Ishikawa (cell line): Measurements from ENCODE around the gene PIWIL1.

Experiments used
- CEBPB ChIP-seq: IDR thresholded peaks from 2 replicates; pipeline ENCODE4 v1.6.1; 2012
- CREB1 ChIP-seq: IDR thresholded peaks from 2 replicates; pipeline ENCODE4 v1.6.1; 2012; ENCODE audit warnings: low read depth
- EGR1 ChIP-seq: IDR thresholded peaks from 2 replicates; pipeline ENCODE4 v1.6.1; 2012
- EP300 ChIP-seq: IDR thresholded peaks from 2 replicates; pipeline ENCODE4 v1.6.1; 2012; ENCODE audit warnings: borderline replicate concordance
- FOXM1 ChIP-seq: IDR thresholded peaks from 2 replicates; pipeline ENCODE4 v1.6.1; 2012; ENCODE audit warnings: low read depth, borderline replicate concordance
- NFIC ChIP-seq: IDR thresholded peaks from 2 replicates; pipeline ENCODE4 v1.6.1; 2012
- RAD21 ChIP-seq: IDR thresholded peaks from 2 replicates; pipeline ENCODE4 v1.6.1; 2012; ENCODE audit warnings: low read depth
- TAF1 ChIP-seq: IDR thresholded peaks from 2 replicates; pipeline ENCODE4 v1.6.1; 2012; ENCODE audit warnings: low read depth, mild to moderate bottlenecking
- TCF12 ChIP-seq: IDR thresholded peaks from 2 replicates; pipeline ENCODE4 v1.6.1; 2012; ENCODE audit warnings: low read depth
- TEAD4 ChIP-seq: IDR thresholded peaks from 2 replicates; pipeline ENCODE4 v1.6.1; 2012
- YY1 ChIP-seq: IDR thresholded peaks from 2 replicates; pipeline ENCODE4 v1.6.1; 2012; ENCODE audit warnings: low read depth
- ZBTB7A ChIP-seq: IDR thresholded peaks from 2 replicates; pipeline ENCODE4 v1.6.1; 2012; ENCODE audit warnings: low read depth
- TF ChIP-seq, protein P1 (sequence below): IDR thresholded peaks from 2 replicates; pipeline ENCODE4 v1.6.1; 2012
- TF ChIP-seq, protein P2 (sequence below): IDR thresholded peaks from 2 replicates; pipeline ENCODE4 v1.6.1; 2012; ENCODE audit warnings: low read depth, mild to moderate bottlenecking
- TF ChIP-seq, protein P3 (sequence below): IDR thresholded peaks from 2 replicates; pipeline ENCODE4 v1.6.1; 2012

Gene PIWIL1

DNA sequence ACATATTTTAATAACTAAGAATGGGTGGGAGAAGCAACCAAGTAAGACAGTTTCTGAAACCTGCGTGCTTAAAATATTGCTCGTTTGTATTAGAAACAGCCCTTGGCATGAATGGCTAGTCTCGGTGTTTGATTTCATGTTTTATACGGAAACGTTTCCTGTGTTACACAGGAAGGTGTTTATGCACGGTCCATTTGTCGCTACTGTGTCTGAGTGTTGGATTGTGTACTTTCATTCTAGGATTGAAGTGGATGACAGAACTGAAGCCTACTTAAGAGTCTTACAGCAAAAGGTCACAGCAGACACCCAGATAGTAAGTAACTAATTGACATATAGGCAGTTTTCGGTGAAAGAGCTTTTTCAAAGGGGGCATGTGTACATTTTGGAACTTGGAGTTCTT, 19.6 kb downstream of the PIWIL1 start:
- TF ChIP-seq RAD21 = no peak
- TF ChIP-seq, protein P1, sequence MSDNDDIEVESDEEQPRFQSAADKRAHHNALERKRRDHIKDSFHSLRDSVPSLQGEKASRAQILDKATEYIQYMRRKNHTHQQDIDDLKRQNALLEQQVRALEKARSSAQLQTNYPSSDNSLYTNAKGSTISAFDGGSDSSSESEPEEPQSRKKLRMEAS = no peak
- no peak for TF ChIP-seq ZBTB7A
- no peak for TF ChIP-seq NFIC
- no peak for TF ChIP-seq TCF12
- TF ChIP-seq CREB1 = no peak
- TF ChIP-seq TEAD4 = no peak
- TF ChIP-seq FOXM1 = no peak
- no peak for TF ChIP-seq EGR1
- TF ChIP-seq, protein P2, sequence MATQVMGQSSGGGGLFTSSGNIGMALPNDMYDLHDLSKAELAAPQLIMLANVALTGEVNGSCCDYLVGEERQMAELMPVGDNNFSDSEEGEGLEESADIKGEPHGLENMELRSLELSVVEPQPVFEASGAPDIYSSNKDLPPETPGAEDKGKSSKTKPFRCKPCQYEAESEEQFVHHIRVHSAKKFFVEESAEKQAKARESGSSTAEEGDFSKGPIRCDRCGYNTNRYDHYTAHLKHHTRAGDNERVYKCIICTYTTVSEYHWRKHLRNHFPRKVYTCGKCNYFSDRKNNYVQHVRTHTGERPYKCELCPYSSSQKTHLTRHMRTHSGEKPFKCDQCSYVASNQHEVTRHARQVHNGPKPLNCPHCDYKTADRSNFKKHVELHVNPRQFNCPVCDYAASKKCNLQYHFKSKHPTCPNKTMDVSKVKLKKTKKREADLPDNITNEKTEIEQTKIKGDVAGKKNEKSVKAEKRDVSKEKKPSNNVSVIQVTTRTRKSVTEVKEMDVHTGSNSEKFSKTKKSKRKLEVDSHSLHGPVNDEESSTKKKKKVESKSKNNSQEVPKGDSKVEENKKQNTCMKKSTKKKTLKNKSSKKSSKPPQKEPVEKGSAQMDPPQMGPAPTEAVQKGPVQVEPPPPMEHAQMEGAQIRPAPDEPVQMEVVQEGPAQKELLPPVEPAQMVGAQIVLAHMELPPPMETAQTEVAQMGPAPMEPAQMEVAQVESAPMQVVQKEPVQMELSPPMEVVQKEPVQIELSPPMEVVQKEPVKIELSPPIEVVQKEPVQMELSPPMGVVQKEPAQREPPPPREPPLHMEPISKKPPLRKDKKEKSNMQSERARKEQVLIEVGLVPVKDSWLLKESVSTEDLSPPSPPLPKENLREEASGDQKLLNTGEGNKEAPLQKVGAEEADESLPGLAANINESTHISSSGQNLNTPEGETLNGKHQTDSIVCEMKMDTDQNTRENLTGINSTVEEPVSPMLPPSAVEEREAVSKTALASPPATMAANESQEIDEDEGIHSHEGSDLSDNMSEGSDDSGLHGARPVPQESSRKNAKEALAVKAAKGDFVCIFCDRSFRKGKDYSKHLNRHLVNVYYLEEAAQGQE = no peak
- TF ChIP-seq, protein P3, sequence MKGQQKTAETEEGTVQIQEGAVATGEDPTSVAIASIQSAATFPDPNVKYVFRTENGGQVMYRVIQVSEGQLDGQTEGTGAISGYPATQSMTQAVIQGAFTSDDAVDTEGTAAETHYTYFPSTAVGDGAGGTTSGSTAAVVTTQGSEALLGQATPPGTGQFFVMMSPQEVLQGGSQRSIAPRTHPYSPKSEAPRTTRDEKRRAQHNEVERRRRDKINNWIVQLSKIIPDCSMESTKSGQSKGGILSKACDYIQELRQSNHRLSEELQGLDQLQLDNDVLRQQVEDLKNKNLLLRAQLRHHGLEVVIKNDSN = no peak
- TF ChIP-seq CEBPB = no peak
- no peak for TF ChIP-seq YY1
- no peak for TF ChIP-seq TAF1
- TF ChIP-seq EP300 = no peak

DNA sequence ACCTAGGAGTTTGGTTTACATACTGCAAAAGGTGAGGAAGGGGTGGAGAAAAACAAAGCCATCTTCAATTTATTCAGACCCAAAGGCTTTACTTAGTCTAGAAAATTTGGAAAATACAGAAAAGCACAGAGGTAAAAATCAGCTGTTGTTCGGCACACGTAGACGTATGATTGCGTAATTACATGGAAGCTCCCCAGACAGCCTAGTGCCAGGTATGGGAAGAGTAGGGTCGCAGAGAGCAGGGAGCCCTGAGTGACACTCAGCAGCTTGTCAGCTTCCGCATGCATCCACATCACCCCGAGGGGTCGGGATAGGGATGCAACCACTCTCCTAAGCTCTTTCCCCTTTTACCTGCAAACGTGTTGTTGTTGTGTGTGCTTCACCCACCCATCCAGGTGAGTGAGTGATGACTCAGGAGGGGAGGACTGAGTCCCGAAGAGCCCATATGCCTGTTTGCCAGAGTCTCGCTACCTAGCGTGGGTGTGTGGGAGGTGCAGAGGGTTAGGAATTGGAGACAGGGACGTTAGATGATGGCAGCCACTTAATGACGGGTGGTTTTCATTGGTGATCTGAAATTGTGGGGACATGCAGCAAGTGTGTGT, 20.1 kb downstream of the PIWIL1 start:
- TF ChIP-seq, protein P1 = no peak
- TF ChIP-seq YY1 (no peak), CEBPB (0 out of 2 replicates have a peak, but pooled peaks have one; percentile 20), TEAD4 (no peak)
- TF ChIP-seq, protein P3 = no peak

DNA sequence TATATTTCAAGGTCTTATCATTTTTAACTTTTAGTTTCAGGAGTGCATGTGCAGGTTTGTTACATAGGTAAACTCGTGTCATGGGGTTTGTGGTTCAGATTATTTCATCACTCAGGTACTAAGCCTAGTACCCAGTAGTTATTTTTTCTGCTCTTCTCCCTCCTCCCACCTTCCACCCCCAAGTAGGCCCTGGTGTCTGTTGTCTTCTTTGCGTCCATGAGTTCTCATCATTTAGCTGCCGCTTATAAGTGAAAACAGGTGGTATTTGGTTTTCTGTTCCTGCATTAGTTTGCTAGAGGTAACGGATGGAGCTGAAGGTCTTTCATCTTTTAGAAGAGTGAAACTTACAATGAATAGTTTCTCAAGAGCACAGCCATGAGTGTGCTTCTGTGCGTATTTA, 24.4 kb downstream of the PIWIL1 start:
- TF ChIP-seq YY1 = no peak
- TF ChIP-seq FOXM1 = no peak
- no peak for TF ChIP-seq TAF1
- TF ChIP-seq TCF12 = no peak
- TF ChIP-seq, protein P3 = no peak

DNA sequence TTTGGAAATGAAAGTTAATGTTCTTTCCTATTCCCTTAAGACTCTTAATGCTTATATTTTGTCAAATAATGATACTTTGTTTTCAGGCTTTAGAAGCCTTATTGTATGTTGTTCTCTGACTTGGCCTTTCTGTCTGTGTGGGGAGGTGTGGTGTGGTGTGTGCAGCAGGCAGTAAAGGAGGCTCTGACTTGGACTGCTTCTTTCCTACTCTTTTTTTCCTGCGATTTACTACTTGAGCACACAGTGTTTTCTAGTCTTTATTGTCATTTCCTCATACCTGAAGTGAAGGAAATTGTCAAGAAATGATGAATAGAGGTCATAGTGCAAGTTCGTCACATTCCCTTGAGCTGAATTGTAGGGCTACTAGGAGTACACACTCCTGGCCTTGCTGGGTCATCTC, 26.9 kb downstream of the PIWIL1 start:
- TF ChIP-seq ZBTB7A = no peak
- no peak for TF ChIP-seq EP300
- TF ChIP-seq FOXM1 = no peak
- no peak for TF ChIP-seq CEBPB
- no peak for TF ChIP-seq EGR1

DNA sequence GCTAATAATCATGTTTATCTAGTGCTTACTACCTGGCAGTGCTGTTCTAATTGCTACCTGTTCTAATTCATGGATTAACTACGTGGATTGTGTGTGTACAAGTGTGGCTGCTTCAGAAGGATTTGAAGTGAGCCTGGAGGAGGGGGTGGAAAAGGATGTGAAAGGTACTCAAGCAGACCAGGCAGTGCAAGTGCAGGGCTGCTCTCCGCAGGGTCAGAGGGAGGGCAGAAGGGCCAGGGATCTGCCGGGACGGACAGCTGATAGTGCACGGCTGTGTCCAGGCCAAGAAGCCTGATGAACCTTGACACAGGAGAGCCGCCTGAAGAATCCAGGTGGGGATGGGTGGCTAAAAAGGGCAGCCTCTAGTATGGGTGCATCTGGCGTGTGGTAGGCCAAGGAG, 28.5 kb downstream of the PIWIL1 start:
- TF ChIP-seq EGR1 = no peak

DNA sequence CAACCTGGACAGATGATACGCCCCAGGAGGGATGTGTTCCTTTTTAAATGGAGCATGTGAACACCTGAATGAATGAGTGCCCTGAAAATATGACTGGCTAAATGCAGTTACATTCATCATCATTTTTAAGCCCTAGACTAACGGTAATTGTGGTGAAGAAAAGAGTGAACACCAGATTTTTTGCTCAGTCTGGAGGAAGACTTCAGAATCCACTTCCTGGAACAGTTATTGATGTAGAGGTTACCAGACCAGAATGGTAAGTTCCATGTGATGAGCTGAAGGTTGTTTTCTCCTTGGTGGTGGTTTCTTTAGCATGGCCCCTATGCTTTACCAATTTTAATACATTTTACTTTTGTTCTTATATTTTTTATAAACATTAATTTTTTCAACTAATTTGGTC, 29.3 kb downstream of the PIWIL1 start:
- TF ChIP-seq EGR1 = no peak
- TF ChIP-seq NFIC = no peak
- no peak for TF ChIP-seq TEAD4
- TF ChIP-seq TCF12 = no peak
- TF ChIP-seq ZBTB7A = no peak
- TF ChIP-seq RAD21 = no peak
- no peak for TF ChIP-seq TAF1
- TF ChIP-seq, protein P1 = no peak
- TF ChIP-seq EP300 = no peak
- TF ChIP-seq CREB1 = no peak
- no peak for TF ChIP-seq YY1
- TF ChIP-seq, protein P2 = no peak
- no peak for TF ChIP-seq FOXM1
- no peak for TF ChIP-seq CEBPB
